Measurements from ENCODE around the gene FEZF2.

FEZF2 gene

GRCh38 chr3:62373714-62374333 is 474 bp upstream of the FEZF2 start:
- DNase-seq (ENCODE audit: low read depth in 3 of 3) = no peak

GRCh38 chr3:62372621-62373041 is 719 bp downstream of the FEZF2 start:
- no peak for DNase-seq (ENCODE audit: low read depth in 3 of 3)

GRCh38 chr3:62371720-62372591 is 1.4 kb downstream of the FEZF2 start:
- DNase-seq (ENCODE audit: low read depth in 3 of 3) = no peak

GRCh38 chr3:62370858-62371719 is 2.3 kb downstream of the FEZF2 start:
- no peak for DNase-seq (ENCODE audit: low read depth in 3 of 3)

GRCh38 chr3:62370112-62370857 is 3.1 kb downstream of the FEZF2 start:
- DNase-seq (ENCODE audit: low read depth in 3 of 3) = no peak

- DNase-seq (ENCODE audit: low read depth in 3 of 3) = no peak
These were observed 3.9 kb downstream of the FEZF2 start for GRCh38 chr3:62369476-62369743.

GRCh38 chr3:62368705-62369475 is 4.5 kb downstream of the FEZF2 start:
- DNase-seq (ENCODE audit: low read depth in 3 of 3) = no peak

GRCh38 chr3:62368290-62368704 is 5.1 kb downstream of the FEZF2 start:
- DNase-seq (ENCODE audit: low read depth in 3 of 3) = no peak

- DNase-seq (ENCODE audit: low read depth in 3 of 3) = no peak
These were observed 5.6 kb downstream of the FEZF2 start for GRCh38 chr3:62367763-62368195.

- DNase-seq (ENCODE audit: low read depth in 3 of 3) = no peak
These were observed 7.2 kb downstream of the FEZF2 start for GRCh38 chr3:62366126-62366484.

- DNase-seq (ENCODE audit: low read depth in 3 of 3) = no peak
These were observed 7.8 kb downstream of the FEZF2 start for GRCh38 chr3:62365391-62366125.

GRCh38 chr3:62364191-62364590 is 9.2 kb downstream of the FEZF2 start:
- no peak for DNase-seq (ENCODE audit: low read depth in 3 of 3)

- DNase-seq (ENCODE audit: low read depth in 3 of 3) = no peak
These were observed 10.1 kb downstream of the FEZF2 start for GRCh38 chr3:62363275-62363674.

- no peak for DNase-seq (ENCODE audit: low read depth in 3 of 3)
These were observed 11.5 kb downstream of the FEZF2 start for GRCh38 chr3:62361824-62362223.

- no peak for DNase-seq (ENCODE audit: low read depth in 3 of 3)
These were observed 12.1 kb downstream of the FEZF2 start for GRCh38 chr3:62361261-62361660.

- DNase-seq (ENCODE audit: low read depth in 3 of 3) = no peak
These were observed 13.8 kb downstream of the FEZF2 start for GRCh38 chr3:62359531-62359930.

- no peak for DNase-seq (ENCODE audit: low read depth in 3 of 3)
These were observed 17.0 kb downstream of the FEZF2 start for GRCh38 chr3:62356356-62356755.

GRCh38 chr3:62355703-62356102 is 17.6 kb downstream of the FEZF2 start:
- DNase-seq (ENCODE audit: low read depth in 3 of 3) = no peak

- DNase-seq (ENCODE audit: low read depth in 3 of 3) = no peak
These were observed 29.6 kb downstream of the FEZF2 start for GRCh38 chr3:62343755-62344154.

- no peak for DNase-seq (ENCODE audit: low read depth in 3 of 3)
These were observed 38.2 kb downstream of the FEZF2 start for GRCh38 chr3:62335196-62335595.
